Esophagus (tissue), 2 donors: ENCODE data around the gene EDAR. TPM values are rescaled to one million over a fixed set of nuclear protein-coding genes. Genes with fewer than 3 reads are reported as not detected.
A peak's percentile ranks its signal among the peaks of the same experiment; 100 is the strongest.

Experiments
- H3K27ac ChIP-seq, 2 donors: one replicate each; pipeline ENCODE4 v1.5.1; 2013; ENCODE audit warnings: low read depth in 2 of 2, mild to moderate bottlenecking in 2 of 2, inconsistent platforms in 1 of 2, low read length in 1 of 2, moderate library complexity in 1 of 2
- H3K27me3 ChIP-seq, 2 donors: one replicate each; pipeline ENCODE4 v1.6.1; 2013; ENCODE audit warnings: low read length in 2 of 2, control low read depth in 1 of 2, mild to moderate bottlenecking in 1 of 2; ENCODE audit not compliant: insufficient read depth in 2 of 2, control insufficient read depth in 1 of 2
- H3K36me3 ChIP-seq, 2 donors: one replicate each; pipeline ENCODE4 v1.6.1; 2013; ENCODE audit warnings: low read length in 1 of 2; ENCODE audit not compliant: control insufficient read depth in 2 of 2, insufficient read depth in 2 of 2
- H3K4me1 ChIP-seq, 2 donors: one replicate each; pipeline ENCODE4 v1.6.1; 2013; ENCODE audit warnings: low read length in 1 of 2; ENCODE audit not compliant: control insufficient read depth in 2 of 2, insufficient read depth in 2 of 2
- H3K4me3 ChIP-seq, 2 donors: one replicate each; pipeline ENCODE4 v1.5.1; 2013; ENCODE audit warnings: low read length in 2 of 2, mild to moderate bottlenecking in 2 of 2, low read depth in 1 of 2, moderate library complexity in 1 of 2
- H3K9me3 ChIP-seq, 2 donors: one replicate each; pipeline ENCODE4 v1.6.1; 2013; ENCODE audit warnings: mild to moderate bottlenecking in 2 of 2, low read depth in 1 of 2, low read length in 1 of 2, moderate library complexity in 1 of 2; ENCODE audit not compliant: control insufficient read depth in 2 of 2, insufficient read depth in 1 of 2
- WGBS, 2 donors: extraction: QIAGEN DNeasy Blood & Tissue Kit; methylation state at CpG; one replicate each; pipeline ENCODE4 v1.1.7; 2013; 5-methylcytosine and 5-hydroxymethylcytosine counted together
- polyA plus RNA-seq, 2 donors: library from polyadenylated mRNA; stranded (reverse); fragments of 200-250 nt; gene quantifications; one replicate each; pipeline ENCODE4 v1.2.3, GENCODE V29; 2013
- donor health status: healthy with polysubstance abuse.
- donor health status: Bipolar disorder and iron deficiency.

EDAR gene
- polyA plus RNA-seq, 2 donors: 1.3 to 2.3 TPM

DNA sequence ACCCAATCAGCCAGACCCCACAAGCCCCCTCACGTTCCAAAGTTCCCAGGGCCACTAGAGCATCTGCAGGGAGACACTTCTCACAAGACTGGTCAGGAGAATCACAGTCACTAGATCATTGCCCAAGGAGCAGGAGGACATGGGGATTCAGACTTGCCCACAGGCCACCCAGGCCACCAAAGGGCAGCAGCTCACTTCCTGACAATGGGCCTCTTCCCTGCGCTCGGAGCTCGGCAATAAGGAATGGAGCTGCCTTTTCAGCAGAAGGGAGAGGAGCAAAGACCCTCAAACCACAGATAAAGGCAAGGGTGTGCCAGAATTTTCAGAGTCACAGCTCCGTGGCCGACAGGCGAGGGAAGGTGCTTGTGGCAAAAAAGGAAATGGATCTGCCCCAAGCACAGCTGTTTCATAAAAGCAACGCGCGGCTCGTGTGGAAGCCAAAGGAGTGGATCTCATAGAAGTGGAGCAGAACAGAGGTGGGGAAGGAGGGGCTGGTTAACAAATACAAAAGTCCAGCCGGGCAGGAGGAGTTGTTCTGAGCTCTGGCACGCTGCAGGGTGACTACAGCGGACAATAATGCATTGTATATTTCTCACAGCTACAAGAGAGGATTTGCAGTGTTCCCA is 72.1 kb downstream of the EDAR start:
- Histone ChIP-seq H3K27me3 (no peaks in the 10 kb centered on the region), H3K36me3 (peaks cover 0 to 2% of the 10 kb centered on the region in 2 donors), H3K9me3 (no peaks in the 10 kb centered on the region), H3K4me1 (peaks cover 9 to 22% of the 10 kb centered on the region in 2 donors), H3K4me3 (no peak overlapping the region), H3K27ac (peak overlapping the region; percentile 47 to 62)
- WGBS, 2 donors: 32 to 34% methylated on average over 14 of the region's 14 CpGs

DNA sequence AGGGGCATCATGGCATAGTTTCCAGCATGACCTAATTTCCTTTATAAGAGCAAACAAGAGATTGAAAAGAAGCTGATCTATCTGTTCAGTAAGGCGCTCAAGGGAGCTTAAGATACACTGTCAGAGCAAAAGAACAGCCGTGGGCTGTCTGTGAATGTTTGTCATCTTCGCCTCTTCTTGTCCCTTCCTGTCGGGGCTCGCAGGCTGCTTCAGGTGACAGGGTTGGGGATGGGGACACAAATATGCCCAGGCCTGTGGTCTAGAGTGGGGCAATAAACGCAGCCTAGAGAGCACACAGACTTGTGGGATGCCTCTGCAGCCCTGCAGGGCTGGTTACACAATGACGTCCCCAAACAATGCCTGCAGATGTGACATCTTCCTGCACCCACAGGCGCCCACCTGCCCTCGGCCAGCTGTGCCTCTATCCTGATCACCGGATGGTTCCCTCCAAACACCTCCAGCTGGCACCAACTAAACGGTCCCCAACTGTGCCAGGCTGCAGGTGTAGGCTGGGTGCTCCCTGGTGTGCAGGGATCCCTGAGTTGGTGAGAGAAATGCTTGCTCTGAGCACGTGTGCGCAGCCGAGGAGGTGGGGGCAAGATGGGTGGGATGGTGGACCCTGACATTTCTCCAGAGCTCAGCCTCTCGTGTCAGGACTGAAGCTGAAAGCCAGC is 72.8 kb downstream of the EDAR start:
- peak overlapping the region; percentile 47 to 62 for H3K27ac ChIP-seq
- H3K36me3 ChIP-seq: peaks cover 0 to 2% of the 10 kb centered on the region in 2 donors
- 51 to 58% methylated on average over 15 of the region's 15 CpGs for whole genome bisulfite sequencing, 2 donors
- no peaks in the 10 kb centered on the region for H3K27me3 ChIP-seq
- no peaks in the 10 kb centered on the region for H3K9me3 ChIP-seq
- H3K4me1 ChIP-seq: peaks cover 6 to 16% of the 10 kb centered on the region in 2 donors
- no peak overlapping the region for H3K4me3 ChIP-seq

DNA sequence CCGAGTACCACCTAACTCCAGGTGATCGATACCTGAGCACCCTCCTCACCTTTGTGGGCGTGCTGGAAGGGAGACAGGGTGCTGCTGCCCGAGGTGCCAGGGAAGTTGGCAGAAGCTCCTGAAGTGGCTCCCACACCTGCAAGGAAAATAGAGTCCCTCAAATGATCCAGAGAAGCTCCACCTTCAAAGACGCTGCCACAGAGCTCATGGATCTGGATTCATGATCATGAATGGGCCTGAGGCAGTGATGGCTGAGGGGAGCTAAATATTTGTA is 76.5 kb downstream of the EDAR start:
- 68 to 73% methylated on average over 5 of the region's 5 CpGs for WGBS, 2 donors
- no peaks in the 10 kb centered on the region for H3K27me3 ChIP-seq

DNA sequence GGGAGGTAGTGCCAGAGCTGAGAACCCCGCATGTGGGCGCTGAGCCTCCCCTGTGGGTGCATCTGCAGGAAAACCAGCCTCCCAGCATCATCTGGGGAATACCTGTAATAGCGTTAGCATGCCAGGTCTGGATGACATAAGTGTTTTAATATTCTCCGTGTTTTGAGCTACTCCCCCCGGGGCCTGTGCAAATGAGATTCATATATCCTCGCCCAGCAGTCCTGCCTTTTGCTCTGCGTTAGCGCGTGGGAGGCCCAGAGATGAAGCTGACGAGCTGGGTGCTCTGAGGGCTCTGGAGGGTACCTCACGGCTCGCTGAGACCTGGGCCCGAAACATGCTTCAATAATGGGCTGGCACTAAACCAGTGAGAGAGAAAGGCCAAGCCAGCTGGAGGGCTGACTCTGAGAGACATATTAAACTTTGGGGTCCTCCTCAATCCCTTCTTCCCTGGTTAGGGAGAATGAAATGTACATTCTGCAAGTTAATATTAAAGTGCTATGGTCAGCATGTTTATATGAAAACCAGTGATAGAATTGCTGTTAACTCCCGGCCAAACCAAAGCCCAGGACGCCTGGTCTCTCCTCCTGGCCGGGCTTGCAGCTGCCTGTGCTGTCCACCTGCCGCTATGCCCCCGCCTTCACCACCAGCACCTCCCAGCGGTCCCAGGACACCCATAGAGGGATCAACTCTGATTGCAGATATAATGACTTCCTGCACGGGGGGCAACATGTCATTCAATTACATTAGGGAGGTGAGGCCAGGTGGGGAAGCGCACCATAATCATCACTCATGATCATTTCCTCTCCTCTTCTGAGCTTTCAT is 77.0 kb downstream of the EDAR start:
- Histone ChIP-seq H3K27me3 (no peaks in the 10 kb centered on the region), H3K36me3 (peaks cover 0 to 2% of the 10 kb centered on the region in 2 donors), H3K4me3 (no peak overlapping the region), H3K4me1 (peaks cover 6 to 9% of the 10 kb centered on the region in 2 donors), H3K27ac (no peak overlapping the region), H3K9me3 (no peaks in the 10 kb centered on the region)
- 74 to 79% methylated on average over 21 of the region's 21 CpGs for WGBS, 2 donors

More for the DNA sequence above, 76.5 kb downstream of the EDAR start:
- Histone ChIP-seq H3K4me1 (peaks cover 6 to 12% of the 10 kb centered on the region in 2 donors), H3K27ac (no peak overlapping the region), H3K9me3 (no peaks in the 10 kb centered on the region), H3K36me3 (peaks cover 0 to 2% of the 10 kb centered on the region in 2 donors), H3K4me3 (no peak overlapping the region)

DNA sequence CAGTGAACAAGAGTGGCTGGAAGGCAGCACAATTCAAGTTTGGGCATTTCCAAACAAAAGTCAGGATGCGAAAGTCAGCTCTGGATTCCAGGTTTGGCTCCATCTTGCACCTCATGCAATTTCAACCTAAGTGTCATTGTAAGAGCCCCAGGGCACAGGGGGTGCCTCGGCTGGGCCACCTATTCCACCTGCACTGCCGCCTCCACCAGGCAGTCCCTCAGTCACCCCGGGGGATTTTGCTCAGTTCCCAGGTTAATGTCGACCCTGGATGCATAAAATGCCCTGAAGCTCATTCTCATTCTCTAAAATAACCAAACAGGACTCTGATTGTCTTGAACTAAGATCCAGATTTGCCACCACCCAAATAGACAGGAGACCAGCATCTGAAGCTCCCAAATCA is 77.6 kb downstream of the EDAR start:
- H3K4me3 ChIP-seq: no peak overlapping the region
- WGBS, 2 donors: 66 to 84% methylated on average over 5 of the region's 5 CpGs
- H3K9me3 ChIP-seq: no peaks in the 10 kb centered on the region
- H3K36me3 ChIP-seq: peaks cover 0 to 2% of the 10 kb centered on the region in 2 donors
- no peak overlapping the region for H3K27ac ChIP-seq
- H3K27me3 ChIP-seq: no peaks in the 10 kb centered on the region
- H3K4me1 ChIP-seq: peaks cover 3% of the 10 kb centered on the region in 2 donors

DNA sequence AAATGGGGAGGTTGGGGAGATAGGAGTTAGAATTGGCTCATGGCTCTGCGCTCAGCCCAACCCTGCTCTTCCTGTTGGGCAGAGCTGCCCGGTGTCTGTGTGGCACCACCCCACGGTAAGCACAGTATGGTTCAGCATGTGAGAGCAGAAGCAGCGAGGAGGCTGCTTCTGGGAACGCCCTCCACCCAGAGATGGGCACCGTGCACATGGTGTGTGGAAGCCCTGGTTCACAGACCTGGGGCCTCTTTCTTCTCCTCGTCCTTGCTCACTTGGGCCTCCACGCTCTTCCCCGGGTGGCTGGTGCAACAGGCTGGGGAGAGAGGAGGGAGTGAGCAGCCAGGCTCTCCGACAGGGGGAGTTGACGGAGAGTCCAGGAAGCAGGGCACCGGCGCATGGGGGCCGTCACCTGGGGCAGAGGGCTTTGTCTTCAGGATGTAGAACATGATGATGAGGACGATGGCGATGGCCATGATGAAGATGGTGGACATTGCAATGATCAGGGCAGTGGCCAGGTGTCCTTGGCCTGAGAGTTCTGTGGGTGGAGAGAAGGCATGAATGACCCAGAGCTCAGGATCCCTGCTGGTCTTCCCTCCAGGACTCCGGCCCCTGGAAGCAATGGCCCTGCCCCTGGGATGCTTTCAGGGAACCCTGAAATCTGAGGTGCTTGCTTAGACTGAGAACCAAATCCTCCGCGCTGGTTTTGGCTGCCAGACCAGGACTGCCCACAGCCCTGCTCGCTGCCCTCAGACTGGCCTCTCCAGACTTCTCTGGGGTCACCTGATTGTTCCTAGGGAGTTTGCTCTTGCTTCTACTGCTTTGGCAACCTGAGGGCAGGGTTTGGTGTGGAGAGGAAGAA is 78.3 kb downstream of the EDAR start:
- H3K9me3 ChIP-seq: no peaks in the 10 kb centered on the region
- H3K36me3 ChIP-seq: peaks cover 0 to 2% of the 10 kb centered on the region in 2 donors
- no peaks in the 10 kb centered on the region for H3K27me3 ChIP-seq
- no peak overlapping the region for H3K4me3 ChIP-seq
- 84 to 85% methylated on average over 20 of the region's 20 CpGs for WGBS, 2 donors
- no peak overlapping the region for H3K27ac ChIP-seq
- no peaks in the 10 kb centered on the region for H3K4me1 ChIP-seq

DNA sequence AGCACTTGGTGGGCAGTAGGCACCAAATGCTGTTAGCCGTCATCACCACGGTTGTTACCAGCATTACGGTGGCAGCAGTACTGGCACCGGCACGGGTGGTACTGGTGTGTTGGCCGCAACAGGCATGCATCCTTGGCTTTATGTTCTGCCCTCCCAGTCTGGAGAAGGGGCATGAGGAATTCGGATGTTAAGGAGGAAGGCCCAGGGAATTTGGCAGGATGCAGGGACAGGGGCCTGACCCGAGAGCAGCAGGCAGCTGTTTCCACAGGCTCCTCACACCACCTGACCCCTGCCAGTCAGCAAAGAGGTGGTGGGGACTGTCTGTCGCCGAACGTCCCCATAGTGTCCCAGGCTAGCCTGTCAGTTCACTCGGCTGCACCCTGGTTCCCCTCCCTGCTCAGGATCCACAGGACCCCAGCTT is 79.0 kb downstream of the EDAR start:
- Histone ChIP-seq H3K27ac (no peak overlapping the region), H3K9me3 (no peaks in the 10 kb centered on the region)
- WGBS, 2 donors: 87 to 88% methylated on average over 11 to 12 of the region's 12 CpGs

DNA sequence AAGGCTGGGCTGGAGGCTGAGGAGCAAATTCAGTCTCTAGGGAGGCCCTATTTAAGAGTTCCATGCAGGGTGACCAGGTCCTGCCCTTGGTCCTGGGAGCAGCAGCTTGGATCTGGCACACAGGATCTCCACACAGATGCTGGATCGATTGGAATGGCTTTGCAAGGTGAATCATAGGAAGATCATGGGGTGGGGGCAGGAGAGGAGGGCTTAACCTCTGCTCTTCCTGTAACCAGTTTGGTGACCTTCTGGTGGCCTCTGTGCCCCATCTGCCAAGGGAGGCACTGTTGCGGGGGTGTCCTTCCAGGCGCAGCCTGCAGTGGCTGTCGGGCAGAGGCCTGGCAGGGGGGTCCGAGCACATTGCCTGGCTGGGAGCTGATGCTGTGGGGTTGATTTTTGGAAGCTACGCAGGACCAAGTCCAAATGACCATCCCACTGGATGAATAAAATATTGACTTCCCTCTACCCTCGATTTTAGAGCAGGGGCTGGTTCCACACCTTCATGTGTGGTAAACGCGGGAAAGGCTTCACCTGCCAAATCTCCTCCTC is 79.7 kb downstream of the EDAR start:
- WGBS, 2 donors: 77 to 89% methylated on average over 9 of the region's 9 CpGs
- peaks cover 0 to 2% of the 10 kb centered on the region in 2 donors for H3K36me3 ChIP-seq
- H3K27me3 ChIP-seq: no peaks in the 10 kb centered on the region
- no peak overlapping the region for H3K27ac ChIP-seq
- H3K9me3 ChIP-seq: no peaks in the 10 kb centered on the region
- no peaks in the 10 kb centered on the region for H3K4me1 ChIP-seq
- H3K4me3 ChIP-seq: no peak overlapping the region

More for the DNA sequence above, 79.0 kb downstream of the EDAR start:
- Histone ChIP-seq H3K4me1 (no peaks in the 10 kb centered on the region), H3K4me3 (no peak overlapping the region), H3K27me3 (no peaks in the 10 kb centered on the region), H3K36me3 (peaks cover 0 to 2% of the 10 kb centered on the region in 2 donors)

DNA sequence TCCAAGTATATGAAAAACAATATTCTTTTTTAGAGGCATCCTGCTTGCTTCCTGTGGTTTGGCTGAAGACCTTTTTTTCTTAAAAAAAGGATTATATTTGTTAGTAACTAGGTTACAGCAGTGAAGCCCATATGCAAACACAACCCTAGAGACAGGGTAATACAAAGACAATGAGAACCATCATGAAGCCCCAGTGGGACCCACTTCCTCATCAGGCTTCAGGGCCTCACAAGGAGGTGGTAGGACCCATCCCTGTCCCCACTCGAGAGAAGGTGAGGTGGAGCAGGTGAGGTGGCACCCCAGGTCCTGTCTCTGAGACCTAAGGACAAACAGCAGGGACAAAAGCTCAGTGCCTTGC is 80.3 kb downstream of the EDAR start:
- 75 to 77% methylated on average over 1 of the region's 1 CpG for WGBS, 2 donors
- no peaks in the 10 kb centered on the region for H3K9me3 ChIP-seq
- H3K4me1 ChIP-seq: no peaks in the 10 kb centered on the region

More for the DNA sequence above, 80.3 kb downstream of the EDAR start:
- no peak overlapping the region for H3K27ac ChIP-seq
- H3K27me3 ChIP-seq: no peaks in the 10 kb centered on the region
- H3K4me3 ChIP-seq: no peak overlapping the region
- H3K36me3 ChIP-seq: peaks cover 0 to 2% of the 10 kb centered on the region in 2 donors
